ENCODE data around the gene FMOD. TPM values are rescaled to one million over a fixed set of nuclear protein-coding genes. Genes with fewer than 3 reads are reported as not detected.
"Not testable (repeated sequence)": the region's sequence is repeated elsewhere in the genome, so short reads cannot be mapped to it uniquely, and the experiment has no call there.

The FMOD gene
- total RNA-seq, 1 donor from 2014 or later: 1.4 TPM

DNA sequence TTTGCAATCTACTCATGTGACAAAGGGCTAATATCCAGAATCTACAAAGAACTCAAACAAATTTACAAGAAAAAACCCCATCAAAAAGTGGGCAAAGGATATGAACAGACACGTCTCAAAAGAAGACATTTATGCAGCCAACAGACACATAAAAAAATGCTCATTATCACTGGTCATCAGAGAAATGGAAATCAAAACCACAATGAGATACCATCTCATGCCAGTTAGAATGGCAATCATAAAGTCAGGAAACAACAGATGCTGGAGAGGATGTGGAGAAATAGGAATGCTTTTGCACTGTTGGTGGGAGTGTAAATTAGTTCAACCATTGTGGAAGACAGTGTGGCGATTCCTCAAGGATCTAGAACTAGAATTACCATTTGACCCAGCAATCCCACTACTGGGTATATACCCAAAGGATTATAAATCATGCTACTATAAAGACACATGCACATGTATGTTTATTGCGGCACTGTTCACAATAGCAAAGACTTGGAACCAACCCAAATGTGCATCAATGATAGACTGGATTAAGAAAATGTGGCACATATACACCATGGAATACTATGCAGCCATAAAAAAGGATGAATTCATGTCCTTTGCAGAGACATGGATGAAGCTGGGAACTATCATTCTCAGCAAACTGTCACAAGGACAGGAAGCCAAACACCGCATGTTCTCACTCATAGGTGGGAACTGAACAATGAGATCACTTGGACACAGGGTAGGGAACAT, 36.7 kb downstream of the FMOD start:
- Mint-ChIP-seq H3K4me1 (peaks cover 37% of the 10 kb centered on the region), H3K36me3 (ENCODE audit: low read depth) (peaks cover 50% of the 10 kb centered on the region)
- intact Hi-C loops (cut with micrococcal nuclease); H3K4me3 Mint-ChIP-seq; H3K27ac Mint-ChIP-seq; H3K27me3 Mint-ChIP-seq; H3K9me3 Mint-ChIP-seq; DNase-seq: not testable (repeated sequence)

DNA sequence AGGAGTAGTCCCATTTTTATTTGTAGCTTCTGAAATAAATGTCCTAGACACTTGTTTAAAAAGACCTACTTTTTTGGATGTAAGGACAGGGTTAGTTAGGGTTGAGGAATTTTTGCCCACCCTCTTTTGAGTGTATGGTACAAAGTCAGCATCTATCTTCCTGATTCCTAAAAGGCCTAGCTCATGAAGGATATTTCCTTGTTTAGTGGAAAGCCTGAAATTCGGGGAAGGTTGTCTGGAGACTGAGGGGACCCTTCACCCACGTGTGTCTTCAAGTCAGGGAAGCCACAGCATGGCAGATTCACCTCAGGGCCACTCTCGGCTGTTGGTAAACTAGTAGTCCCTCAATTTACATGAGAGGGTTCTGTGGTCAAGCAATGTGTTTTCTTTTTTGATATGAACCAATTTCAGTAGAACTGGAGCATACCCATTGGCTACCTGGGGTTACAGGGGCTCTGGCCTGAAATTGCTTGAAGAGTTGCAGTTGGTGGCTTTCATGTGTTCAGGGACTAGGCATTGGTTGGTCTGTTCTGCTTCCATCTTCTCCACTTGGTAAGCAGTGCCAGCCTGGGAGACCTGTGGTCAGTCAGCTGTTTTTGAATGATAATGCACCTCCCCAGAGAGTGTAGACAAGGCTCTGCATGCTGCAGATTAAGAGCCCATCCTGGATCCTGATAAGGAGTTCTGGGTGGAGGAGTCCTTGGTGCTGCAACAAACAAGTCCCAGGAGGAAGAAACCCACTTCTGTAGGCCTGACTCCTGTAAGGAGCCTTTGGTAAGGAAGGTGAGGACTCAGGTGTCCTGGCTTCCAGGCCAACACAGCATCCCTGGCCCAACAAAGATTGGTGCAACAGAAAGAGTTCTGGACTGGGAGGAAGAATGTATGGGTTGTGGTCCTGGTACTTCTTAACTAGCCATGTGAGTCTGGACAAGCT, 39.3 kb downstream of the FMOD start:
- no peak overlapping the region for H3K4me3 Mint-ChIP-seq
- H3K27ac Mint-ChIP-seq: peak overlapping the region; percentile 60
- H3K27me3 Mint-ChIP-seq: no peaks in the 10 kb centered on the region
- no peaks in the 10 kb centered on the region for H3K9me3 Mint-ChIP-seq
- H3K36me3 Mint-ChIP-seq (ENCODE audit: low read depth): peaks cover 71% of the 10 kb centered on the region
- intact Hi-C loops (cut with micrococcal nuclease): no loop called here
- peaks cover 50% of the 10 kb centered on the region for H3K4me1 Mint-ChIP-seq
- DNase-seq: peak; percentile 59

GRCh38 chr1:203308923-203309331, 42.0 kb downstream of the FMOD start:
- H3K27me3 Mint-ChIP-seq: no peaks in the 10 kb centered on the region

GRCh38 chr1:203308328-203308922, 42.5 kb downstream of the FMOD start:
- Mint-ChIP-seq H3K27me3 (no peaks in the 10 kb centered on the region), H3K27ac (peak overlapping the region; percentile 77), H3K9me3 (no peaks in the 10 kb centered on the region), H3K36me3 (ENCODE audit: low read depth) (peaks cover 62% of the 10 kb centered on the region), H3K4me1 (peaks cover 58% of the 10 kb centered on the region), H3K4me3 (peak overlapping the region; percentile 99)
- peak; percentile 65 for DNase-seq
- intact Hi-C loops (cut with micrococcal nuclease): loop anchor here (1.0 kb wide), 1 partner anchor 10 kb away; no protein-coding TSS in a partner anchor

More at GRCh38 chr1:203308923-203309331, 42.0 kb downstream of the FMOD start:
- Mint-ChIP-seq H3K9me3 (no peaks in the 10 kb centered on the region), H3K4me1 (peaks cover 56% of the 10 kb centered on the region), H3K27ac (peak overlapping the region; percentile 77), H3K4me3 (peak overlapping the region; percentile 99), H3K36me3 (ENCODE audit: low read depth) (peaks cover 66% of the 10 kb centered on the region)
- no peak for DNase-seq
- intact Hi-C loops (cut with micrococcal nuclease): loop anchor here (1.0 kb wide), 1 partner anchor 9 kb away; no protein-coding TSS in a partner anchor

DNA sequence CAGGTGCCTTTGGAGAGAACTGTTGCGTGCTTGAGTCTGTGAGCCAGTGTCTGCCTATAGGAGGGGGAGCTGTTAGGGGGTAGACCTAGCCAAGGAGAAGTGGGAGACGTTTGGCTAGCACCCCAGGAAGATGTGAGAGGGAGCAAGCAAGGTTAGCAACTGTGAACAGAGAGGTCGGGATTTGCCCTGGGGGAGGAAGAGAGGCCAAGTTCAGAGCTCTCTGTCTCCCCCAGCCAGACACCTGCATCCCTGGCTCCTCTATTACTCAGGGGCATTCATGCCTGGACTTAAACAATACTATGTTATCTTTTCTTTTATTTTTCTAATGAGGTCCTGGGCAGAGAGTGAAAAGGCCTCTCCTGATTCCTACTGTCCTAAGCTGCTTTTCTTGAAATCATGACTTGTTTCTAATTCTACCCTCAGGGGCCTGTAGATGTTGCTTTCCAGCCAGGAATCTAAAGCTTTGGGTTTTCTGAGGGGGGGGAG, 43.2 kb downstream of the FMOD start:
- Mint-ChIP-seq H3K4me1 (peaks cover 62% of the 10 kb centered on the region), H3K36me3 (ENCODE audit: low read depth) (peaks cover 58% of the 10 kb centered on the region), H3K9me3 (no peaks in the 10 kb centered on the region), H3K27ac (peak overlapping the region; percentile 77), H3K4me3 (peak overlapping the region; percentile 99), H3K27me3 (no peaks in the 10 kb centered on the region)
- no peak for DNase-seq
- intact Hi-C loops (cut with micrococcal nuclease): loop anchor here (1.0 kb wide), 1 partner anchor 11 kb away; no protein-coding TSS in a partner anchor

GRCh38 chr1:203306965-203307541, 43.9 kb downstream of the FMOD start:
- intact Hi-C loops (cut with micrococcal nuclease): no loop called here
- Mint-ChIP-seq H3K9me3 (no peaks in the 10 kb centered on the region), H3K36me3 (ENCODE audit: low read depth) (peaks cover 58% of the 10 kb centered on the region), H3K27ac (peak overlapping the region; percentile 92), H3K27me3 (no peaks in the 10 kb centered on the region), H3K4me3 (peak overlapping the region; percentile 99), H3K4me1 (peaks cover 65% of the 10 kb centered on the region)
- DNase-seq: peak; percentile 88

DNA sequence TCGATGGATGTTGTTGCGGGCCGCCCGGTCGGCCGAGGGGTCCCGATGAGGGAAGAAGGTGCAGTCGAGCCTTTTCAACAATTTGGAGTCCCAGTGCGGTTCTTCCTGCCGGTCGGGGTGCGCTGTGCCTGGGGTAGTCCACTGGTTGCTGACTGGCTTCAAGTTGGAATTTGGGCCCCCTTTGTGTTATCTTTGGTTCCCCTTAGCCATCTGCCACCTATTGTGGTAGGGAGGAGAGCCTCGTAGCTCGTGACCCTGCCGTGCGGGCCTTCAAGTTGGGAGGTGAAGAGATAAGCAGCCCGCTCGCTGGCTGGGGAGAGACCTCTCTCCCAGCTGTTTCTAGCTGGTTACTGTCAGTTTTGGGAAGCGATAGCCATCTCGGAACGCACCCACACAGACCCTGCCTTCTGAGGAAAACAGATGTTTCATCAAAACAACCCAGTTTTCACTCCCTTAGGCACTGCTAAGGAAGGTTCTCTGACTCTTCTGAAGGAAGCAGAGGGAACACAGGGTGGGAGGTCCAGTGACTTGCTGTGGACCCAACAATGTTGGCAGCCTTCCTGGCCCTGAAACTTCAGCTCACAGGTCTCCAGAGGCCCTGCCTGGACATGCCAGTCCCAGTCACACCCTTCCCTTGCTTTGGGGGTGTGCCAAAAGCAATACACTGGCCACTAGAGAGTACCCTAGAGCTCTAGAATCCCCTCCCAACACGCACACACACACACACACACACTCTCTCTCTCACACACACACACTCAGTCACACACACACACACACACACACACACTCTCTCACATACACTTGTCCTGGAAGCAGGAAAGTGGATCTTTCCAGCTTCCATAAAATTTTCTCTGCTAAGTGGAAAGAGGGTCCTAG, 44.6 kb downstream of the FMOD start:
- peak; percentile 84 for DNase-seq
- Mint-ChIP-seq H3K4me3 (peak overlapping the region; percentile 99), H3K27ac (peak overlapping the region; percentile 92), H3K36me3 (ENCODE audit: low read depth) (peaks cover 52% of the 10 kb centered on the region), H3K4me1 (peaks cover 63% of the 10 kb centered on the region), H3K9me3 (no peaks in the 10 kb centered on the region), H3K27me3 (no peaks in the 10 kb centered on the region)
- intact Hi-C loops (cut with micrococcal nuclease): no loop called here

GRCh38 chr1:203305809-203306088, 45.2 kb downstream of the FMOD start:
- DNase-seq: no peak
- Mint-ChIP-seq H3K4me3 (peak overlapping the region; percentile 99), H3K4me1 (peaks cover 62% of the 10 kb centered on the region), H3K36me3 (ENCODE audit: low read depth) (peaks cover 46% of the 10 kb centered on the region), H3K9me3 (no peaks in the 10 kb centered on the region), H3K27ac (peak overlapping the region; percentile 92), H3K27me3 (no peaks in the 10 kb centered on the region)
- intact Hi-C loops (cut with micrococcal nuclease): loop anchor here (1.0 kb wide), 4 partner anchors 16 to 33 kb away; no protein-coding TSS in a partner anchor

GRCh38 chr1:203304919-203305808, 45.8 kb downstream of the FMOD start, which contains the start of gene BTG2:
BTG2 (plus strand) TSS chr1:203305519; CDS start chr1:203305607, 88 bp downstream.
- Mint-ChIP-seq H3K4me3 (peak within 1 kb of the TSS; percentile 99), H3K27me3 (no peaks in the 10 kb centered on the region), H3K36me3 (ENCODE audit: low read depth) (peaks cover 43% of the 10 kb centered on the region), H3K27ac (peak within 1 kb of the TSS; percentile 98), H3K4me1 (peaks cover 62% of the 10 kb centered on the region), H3K9me3 (no peaks in the 10 kb centered on the region)
- DNase-seq: peak; percentile 97
- intact Hi-C loops (cut with micrococcal nuclease): loop anchor here (1.0 kb wide), 4 partner anchors 16 to 33 kb away; no protein-coding TSS in a partner anchor

GRCh38 chr1:203304391-203304918, 46.5 kb downstream of the FMOD start:
- H3K36me3 Mint-ChIP-seq (ENCODE audit: low read depth): peaks cover 36% of the 10 kb centered on the region
- H3K4me3 Mint-ChIP-seq: peak overlapping the region; percentile 99
- H3K9me3 Mint-ChIP-seq: no peaks in the 10 kb centered on the region
- intact Hi-C loops (cut with micrococcal nuclease): no loop called here
- H3K27me3 Mint-ChIP-seq: no peaks in the 10 kb centered on the region
- H3K27ac Mint-ChIP-seq: peak overlapping the region; percentile 98
- peaks cover 55% of the 10 kb centered on the region for H3K4me1 Mint-ChIP-seq
- peak; percentile 71 for DNase-seq

GRCh38 chr1:203302894-203303293, 48.0 kb downstream of the FMOD start:
- Mint-ChIP-seq H3K9me3 (no peaks in the 10 kb centered on the region), H3K36me3 (ENCODE audit: low read depth) (peaks cover 21% of the 10 kb centered on the region), H3K4me1 (peaks cover 48% of the 10 kb centered on the region), H3K27ac (no peak overlapping the region), H3K27me3 (no peaks in the 10 kb centered on the region), H3K4me3 (no peak overlapping the region)
- no peak for DNase-seq
- intact Hi-C loops (cut with micrococcal nuclease): no loop called here
